HG03460 (cell line): Measurements from ENCODE around the gene PRKAR2B.
A peak's percentile ranks its signal among the peaks of the same experiment; 100 is the strongest.
"Not testable (repeated sequence)": the region's sequence is repeated elsewhere in the genome, so short reads cannot be mapped to it uniquely, and the experiment has no call there.

Experiments
- ATAC-seq: cut with Tn5 transposase; IDR thresholded peaks from one replicate; pipeline ENCODE4 v1.9.1; 2021; ENCODE audit not compliant: unreplicated experiment

Gene PRKAR2B

DNA sequence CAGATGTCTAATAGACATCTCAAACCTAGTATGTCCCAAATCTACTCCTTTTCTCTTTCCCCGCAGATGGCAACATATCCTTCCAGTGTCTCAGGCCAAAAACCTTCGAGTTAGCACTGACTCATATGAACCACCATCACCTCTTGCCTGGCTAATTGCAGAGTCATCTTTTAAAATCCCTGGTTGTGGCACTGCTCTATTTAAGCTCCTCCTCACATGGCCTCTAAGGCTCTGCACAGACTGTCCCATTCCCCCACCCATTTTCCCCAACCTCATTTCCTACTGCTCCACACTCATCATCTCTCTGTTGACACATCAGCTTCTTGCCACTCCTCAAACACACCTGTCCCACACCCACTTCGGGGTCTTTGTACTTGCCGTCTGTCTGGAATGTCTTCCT is 107.5 kb downstream of the PRKAR2B start:
- ATAC-seq: no peak

DNA sequence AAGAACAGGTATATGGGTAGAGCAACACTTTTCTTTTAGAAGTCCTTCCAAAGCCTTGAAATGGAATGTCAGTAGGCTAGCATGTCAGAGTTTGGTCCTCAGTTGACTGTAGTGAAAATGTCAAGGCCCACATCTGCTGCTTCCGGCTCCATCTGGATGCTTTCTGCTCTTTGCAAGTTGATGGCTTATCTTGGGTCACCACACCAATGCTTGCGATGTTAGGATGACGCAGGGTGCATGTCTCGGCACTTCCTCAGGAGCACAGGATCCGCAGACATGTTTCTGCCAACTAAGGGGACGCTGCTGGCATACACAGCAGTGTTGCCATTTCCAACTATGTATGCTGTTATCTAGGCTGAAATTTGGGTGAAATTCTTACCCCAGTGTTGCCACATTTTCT is 110.3 kb downstream of the PRKAR2B start:
- ATAC-seq: no peak

DNA sequence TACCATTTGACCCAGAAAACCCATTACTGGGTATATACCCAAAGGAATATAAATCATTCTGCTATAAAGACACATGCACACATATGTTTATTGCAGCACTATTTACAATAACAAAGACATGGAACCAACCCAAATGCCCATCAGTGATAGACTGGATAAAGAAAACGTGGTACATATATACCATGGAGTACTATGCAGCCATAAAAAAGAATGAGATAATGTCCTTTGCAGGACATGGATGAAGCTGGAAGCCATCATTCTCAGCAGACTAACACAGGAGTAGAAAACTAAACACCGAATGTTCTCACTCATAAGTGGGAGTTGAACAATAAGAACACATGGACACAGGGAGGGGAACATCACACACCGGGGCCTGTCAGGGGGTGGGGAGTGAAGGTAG is 111.2 kb downstream of the PRKAR2B start:
- ATAC-seq: not testable (repeated sequence)

- no peak for ATAC-seq
These were observed 112.6 kb downstream of the PRKAR2B start for GRCh38 chr7:107157091-107157490.

GRCh38 chr7:107158028-107158427 is 113.5 kb downstream of the PRKAR2B start:
- no peak for ATAC-seq

GRCh38 chr7:107160389-107160788 is 115.9 kb downstream of the PRKAR2B start:
- ATAC-seq: no peak

DNA sequence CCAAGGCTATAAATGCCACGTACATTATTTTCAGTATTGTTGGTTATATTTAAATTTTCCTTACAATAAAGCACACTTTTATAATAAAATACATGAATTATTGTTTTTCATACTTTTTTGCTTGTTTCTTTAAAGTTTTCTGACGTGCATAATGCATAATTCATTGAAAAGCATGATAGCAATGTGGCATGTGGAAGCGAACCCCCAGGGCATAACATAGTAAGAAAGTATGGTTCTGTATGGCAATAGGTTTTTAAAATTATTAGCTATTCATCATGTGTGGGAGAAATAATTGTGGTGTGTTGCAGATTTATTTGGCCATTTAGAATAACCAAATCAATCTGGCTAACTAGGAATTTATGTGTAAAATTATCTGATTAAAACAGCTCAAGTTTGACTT is 116.9 kb downstream of the PRKAR2B start:
- no peak for ATAC-seq

- no peak for ATAC-seq
These were observed 118.0 kb downstream of the PRKAR2B start for GRCh38 chr7:107162475-107162874.

GRCh38 chr7:107164092-107164491 is 119.6 kb downstream of the PRKAR2B start:
- no peak for ATAC-seq

- ATAC-seq: no peak
These were observed 120.8 kb downstream of the PRKAR2B start for GRCh38 chr7:107165341-107165740.

- no peak for ATAC-seq
These were observed 122.4 kb downstream of the PRKAR2B start for GRCh38 chr7:107166736-107167426.

GRCh38 chr7:107167483-107168232 is 123.2 kb downstream of the PRKAR2B start:
- ATAC-seq: no peak

DNA sequence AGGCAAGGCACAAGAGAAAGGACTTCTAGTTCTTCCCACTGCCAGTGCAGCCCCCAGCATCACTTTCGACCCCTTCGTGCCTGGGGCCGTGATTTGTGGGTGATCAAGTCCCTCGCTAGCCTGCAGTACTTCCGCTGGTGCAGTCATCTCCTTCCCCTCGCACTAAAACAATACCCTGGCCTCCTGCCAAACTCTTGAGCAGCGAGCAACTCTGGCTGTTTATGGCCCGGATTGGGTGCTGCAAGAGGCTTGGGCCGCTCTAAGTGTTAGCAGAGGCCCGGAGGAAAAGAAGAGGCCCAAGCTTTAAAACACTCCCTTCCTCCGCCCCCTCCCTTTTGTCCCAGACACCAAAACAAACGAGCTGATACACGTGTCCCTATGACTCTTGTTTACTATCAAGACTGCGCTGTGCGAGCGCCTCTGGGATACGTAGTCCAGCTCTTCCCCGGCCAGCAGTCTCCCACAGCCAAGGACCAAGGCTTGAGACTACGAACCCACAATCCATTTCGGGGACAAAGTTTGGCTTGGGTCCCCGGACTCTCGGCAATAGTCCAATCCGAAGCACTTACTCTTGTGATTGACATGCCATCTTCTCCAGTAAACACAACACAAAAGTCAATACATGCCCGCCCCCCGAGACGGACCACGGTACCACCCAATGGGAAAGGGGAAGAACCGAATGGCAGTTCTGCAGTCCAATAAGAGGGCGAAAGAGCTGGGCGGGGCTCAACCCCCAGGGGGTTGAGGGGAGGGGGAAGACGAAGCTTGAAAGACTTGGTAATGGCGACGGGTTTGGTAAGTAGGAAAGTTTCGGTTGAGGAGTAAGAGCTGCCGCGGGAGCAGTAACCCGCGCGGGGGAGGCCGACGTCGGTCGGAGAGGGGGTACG is 124.0 kb downstream of the PRKAR2B start, which contains the start of gene HBP1:
Gene HBP1, plus strand, starts transcription at position 771 of the 887 bp plus-strand sequence. CDS start 10,891 bp downstream, outside the sequence.
- ATAC-seq: peak; percentile 89

GRCh38 chr7:107169120-107170050 is 124.9 kb downstream of the PRKAR2B start:
- ATAC-seq: peak; percentile 22

DNA sequence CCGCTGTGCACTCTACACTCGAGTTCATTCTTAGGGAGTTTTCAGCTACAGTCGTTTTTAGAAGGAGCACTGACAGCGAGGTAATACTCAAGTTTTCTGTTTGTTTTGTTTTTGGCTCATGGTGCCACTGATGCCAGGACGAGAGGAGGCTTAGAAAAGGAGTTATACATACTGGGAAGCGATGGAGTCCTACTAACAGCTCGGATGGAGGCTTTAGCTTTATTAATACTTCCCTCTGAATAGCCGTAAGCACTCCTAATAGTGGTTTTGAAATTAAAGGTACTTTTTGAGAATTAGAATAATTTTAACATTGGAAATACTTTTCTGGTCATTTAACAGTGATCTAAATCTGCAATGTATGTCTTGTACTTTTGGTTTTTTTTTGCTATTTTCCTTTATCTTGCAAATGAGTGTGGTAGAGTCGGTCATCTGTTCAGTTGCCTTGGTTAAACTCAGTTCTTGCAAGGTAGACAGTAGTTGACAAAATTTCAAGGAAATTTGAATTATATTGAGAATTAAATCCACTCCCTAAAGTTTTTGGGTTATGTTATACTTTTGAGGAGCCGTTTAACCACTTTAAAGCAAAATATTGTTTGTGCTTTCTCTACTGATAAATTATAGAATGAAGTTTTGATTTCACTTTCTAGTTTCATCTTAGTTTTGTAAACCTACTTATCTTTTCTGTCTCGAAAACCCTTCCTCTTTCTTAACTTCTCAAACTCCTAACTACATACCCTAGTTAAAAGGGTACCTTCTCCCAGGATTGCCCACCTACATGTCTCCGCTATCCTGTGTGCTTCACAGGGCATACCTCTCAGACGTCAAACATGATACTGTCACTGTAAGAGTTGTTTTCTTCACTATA is 125.8 kb downstream of the PRKAR2B start:
- ATAC-seq: no peak

GRCh38 chr7:107171496-107171895 is 127.0 kb downstream of the PRKAR2B start:
- no peak for ATAC-seq

DNA sequence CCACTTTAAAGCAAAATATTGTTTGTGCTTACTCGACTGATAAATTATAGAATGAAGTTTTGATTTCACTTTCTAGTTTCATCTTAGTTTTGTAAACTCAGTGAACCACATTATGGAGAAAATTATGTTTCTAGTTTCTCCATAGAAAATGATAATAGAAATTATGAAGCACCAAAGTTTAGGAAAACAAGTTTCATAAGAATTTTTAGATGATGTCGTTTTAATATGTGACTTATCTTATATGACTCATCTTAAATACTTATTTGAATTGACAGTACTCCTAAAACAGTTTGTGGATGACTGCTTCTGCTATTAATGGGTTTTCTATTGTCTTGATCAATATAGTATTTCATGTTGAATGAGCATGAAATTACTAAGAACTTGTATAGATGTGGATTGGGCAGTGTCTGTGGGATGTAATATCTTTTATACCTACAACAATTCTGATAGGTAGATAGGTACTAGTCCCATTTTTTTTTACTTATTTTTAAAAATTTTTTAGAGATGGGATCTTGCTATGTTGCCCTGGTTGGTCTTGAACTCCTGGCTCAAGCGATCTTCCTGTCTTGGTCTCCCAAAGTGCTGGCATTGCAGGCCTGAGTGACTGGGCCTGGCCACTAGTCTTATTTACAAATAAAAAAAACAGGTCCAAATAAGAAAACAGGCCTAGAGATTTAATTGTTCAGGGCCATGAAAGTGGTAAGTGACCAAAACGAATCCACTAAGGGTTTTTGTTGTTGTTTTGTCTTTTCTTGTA is 127.9 kb downstream of the PRKAR2B start:
- ATAC-seq: no peak

DNA sequence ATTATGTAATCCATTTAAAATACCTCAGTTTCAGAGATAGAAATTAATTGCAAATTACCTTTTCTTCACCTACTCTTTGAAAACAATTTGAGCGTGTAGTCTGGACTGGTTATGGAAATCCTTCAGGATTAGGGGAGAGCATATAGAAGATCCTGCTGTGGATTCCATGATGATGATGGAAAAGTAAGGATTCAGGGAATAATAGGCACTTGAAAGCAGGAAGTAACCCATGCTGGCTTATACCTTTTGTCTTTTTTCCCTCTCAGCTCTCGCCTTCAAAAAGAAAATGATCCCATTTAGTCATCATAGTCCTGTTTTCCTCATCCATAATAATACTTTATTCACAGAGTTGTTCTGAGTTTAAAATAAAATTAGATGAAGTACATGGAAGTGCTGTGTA is 128.7 kb downstream of the PRKAR2B start:
- no peak for ATAC-seq
